GM15510 (cell line): Measurements from ENCODE around the gene GPC6.

Experiments used
- POLR2A ChIP-seq: IDR thresholded peaks from 3 replicates; pipeline ENCODE4 v1.6.1; 2011; ENCODE audit warnings: borderline replicate concordance; ENCODE audit not compliant: insufficient read length; ENCODE audit errors: extremely low read depth

Gene GPC6

DNA sequence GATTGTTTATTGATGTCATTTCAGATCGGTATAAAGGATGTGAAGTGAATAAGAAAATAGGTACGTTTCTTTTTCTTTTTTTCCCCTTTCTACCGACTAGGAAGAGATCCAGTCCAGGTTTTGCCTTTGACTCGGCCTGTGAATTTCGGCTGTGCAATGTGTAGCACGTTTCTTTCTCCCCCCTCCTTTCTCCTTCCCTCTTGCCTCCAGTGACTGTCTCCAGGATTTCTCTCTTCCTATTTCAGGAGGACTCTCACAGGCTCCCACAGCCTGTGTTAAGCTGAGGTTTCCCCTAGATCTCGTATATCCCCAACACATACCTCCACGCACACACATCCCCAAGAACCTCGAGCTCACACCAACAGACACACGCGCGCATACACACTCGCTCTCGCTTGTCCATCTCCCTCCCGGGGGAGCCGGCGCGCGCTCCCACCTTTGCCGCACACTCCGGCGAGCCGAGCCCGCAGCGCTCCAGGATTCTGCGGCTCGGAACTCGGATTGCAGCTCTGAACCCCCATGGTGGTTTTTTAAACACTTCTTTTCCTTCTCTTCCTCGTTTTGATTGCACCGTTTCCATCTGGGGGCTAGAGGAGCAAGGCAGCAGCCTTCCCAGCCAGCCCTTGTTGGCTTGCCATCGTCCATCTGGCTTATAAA is at the start of gene GPC6:
Gene GPC6, plus strand, starts transcription at position 185 of the 657 bp plus-strand sequence.
- TF ChIP-seq POLR2A: no peak

DNA sequence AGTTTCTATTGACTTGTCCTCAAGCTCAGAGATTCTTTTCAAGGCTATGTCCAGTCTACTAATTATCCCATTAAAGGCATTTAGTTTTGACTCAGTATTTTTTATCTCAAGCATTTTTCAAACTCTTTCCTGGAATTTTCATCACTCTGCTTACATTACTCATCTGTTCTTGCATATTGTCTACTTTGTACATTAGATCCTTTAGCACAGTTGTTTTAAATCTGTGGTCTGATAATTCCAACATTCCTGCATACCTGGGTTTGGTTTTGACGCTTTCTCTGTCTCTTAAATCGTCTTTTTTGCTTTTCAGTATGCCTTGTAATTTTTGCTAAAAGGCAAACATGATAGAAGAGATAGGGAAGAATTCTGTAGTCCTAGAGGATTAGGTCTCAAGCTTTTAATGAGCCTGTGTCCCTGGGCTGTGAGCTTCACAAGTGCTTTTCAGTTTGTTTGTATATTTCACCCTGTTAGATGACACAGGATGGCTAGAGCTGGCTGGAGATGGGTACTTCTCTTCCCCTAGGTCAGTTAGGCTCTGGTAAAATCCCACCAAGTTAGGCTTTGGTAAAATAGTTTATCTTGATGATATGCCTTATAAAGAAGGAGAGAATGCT is 46.1 kb upstream of the GPC6 start:
- no peak for TF ChIP-seq POLR2A

DNA sequence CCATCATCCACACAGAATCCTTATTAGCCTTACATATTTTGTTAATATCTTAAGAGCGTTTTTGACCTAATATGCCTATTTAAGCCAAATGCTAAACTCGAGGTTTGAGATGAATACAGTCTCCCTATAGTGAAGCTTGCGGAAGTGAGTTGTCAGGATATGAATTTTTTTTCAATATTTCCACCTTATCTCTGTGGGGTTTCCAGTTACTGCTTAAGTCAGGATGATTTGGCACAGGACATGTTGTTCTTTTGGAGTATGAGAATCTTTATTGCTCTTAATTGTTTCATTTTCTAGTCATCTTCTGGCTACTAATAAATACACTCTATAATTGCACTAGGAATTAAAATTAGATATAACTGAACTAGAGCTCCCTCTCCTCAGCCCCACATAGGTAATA is 44.2 kb upstream of the GPC6 start:
- no peak for TF ChIP-seq POLR2A

DNA sequence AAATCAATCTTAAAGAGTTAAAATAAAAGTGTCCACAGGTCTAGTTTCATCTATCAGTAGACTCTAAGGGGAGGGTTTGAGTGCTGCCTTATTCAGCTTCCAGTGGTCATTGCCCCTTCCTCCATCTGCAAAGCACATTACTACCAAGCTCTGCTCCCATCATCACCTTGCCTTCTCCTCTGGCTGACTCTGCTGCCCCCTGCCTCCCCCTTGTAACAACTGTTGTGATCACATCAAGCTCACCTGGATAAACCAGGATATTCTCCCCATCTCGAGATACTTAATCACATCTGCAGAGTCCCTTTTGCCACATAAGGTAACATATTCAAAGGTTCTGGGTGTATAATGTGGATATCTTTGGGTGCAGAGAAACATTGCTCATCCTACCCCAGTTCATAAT is 43.3 kb upstream of the GPC6 start:
- no peak for TF ChIP-seq POLR2A

DNA sequence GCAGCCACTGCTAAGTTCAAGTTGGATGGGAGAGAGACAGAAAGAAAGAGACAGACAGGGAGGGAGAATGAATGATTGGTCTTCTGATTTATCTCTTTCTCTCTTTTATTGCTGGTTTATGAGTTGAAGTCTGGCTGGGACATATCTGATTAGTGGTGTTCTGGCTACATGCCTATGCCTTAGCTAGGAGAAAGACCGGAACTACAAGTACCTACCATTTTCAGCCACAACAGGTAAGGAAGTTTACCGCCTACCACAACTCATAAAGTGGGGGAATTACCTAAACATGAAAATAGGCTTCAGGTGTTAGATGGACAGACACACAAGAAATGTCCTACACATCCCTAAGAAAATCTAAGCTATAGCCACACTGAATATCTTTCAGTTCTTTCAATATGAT is 36.6 kb upstream of the GPC6 start:
- TF ChIP-seq POLR2A: no peak

DNA sequence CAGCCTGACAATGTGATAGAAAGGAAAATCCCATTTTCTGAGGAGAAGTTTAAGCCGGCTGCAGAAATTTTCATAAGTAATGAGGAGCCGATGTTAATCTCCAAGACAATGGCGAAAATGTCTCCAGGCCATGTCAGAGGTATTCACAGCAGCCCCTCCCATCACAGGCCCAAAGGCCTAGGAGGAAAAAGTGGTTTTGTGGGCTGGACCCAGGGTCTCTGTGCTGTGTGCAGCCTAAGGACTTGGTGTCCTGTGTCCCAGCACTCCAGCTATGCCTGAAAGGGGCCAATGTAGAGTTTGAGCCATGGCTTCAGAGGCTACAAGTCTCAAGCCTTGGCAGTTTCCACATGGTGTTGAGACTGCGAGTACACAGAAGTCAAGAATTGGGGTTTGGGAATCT is 32.9 kb upstream of the GPC6 start:
- no peak for TF ChIP-seq POLR2A

DNA sequence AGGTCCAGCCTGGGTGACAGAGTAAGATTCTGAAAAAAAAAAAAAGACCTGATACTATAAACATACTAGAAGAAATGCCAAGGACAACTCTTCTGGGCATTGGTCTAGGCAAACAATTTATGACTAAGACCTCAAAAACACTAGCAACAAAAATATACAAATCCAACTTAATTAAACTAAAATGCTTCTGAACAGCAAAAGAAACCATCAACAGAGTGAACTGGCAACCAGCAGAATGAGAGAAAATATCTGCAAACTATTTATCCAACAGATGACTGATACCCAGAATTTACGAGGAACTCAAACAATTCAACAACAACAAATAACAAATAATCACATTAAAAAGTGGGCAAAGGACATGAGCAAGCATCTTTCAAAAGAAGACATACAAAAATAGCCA is 26.8 kb upstream of the GPC6 start:
- TF ChIP-seq POLR2A: no peak

DNA sequence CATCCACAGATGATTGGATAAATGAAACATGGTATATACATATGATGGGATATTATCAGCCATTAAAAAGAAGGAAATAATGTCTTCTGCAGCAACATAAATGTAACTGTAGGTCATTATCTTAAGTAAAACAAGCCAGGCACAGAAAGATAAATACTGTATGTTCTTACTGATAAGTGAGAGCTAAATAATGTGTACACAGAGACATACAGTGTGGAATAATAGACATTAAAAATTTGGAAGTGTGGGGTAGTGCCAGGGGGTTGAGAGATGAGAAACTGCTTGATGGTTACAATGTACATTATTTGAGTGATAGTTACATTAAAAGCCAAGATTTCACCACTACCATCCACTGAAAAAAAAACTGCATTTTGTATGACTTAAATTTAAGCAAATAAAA is 26.0 kb upstream of the GPC6 start:
- no peak for TF ChIP-seq POLR2A

DNA sequence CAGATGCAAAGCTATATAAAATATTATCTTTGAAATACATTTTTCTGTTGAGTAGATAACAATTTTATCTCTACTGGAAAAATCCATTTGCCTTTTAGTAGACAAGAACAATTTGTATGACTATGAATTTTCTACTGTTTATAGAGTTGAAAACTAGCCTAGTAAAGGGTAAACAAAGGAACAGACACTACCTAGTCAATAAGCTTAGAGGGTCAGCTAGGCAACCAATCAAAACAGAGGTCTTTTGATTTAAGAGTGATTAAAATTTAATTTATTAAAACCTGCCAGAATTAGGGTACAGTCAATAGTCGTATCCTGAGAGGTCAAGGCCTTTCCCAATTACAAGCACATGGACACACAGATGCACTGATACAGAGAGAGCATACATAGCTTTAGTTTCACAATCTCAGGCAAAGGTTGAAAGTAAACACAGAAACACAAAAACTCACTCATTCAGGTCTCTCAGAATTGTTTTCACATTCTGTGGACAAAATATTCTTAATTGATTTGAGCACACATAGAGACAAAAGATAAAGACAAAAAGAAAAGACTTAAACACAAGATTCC is 24.5 kb upstream of the GPC6 start:
- no peak for TF ChIP-seq POLR2A

DNA sequence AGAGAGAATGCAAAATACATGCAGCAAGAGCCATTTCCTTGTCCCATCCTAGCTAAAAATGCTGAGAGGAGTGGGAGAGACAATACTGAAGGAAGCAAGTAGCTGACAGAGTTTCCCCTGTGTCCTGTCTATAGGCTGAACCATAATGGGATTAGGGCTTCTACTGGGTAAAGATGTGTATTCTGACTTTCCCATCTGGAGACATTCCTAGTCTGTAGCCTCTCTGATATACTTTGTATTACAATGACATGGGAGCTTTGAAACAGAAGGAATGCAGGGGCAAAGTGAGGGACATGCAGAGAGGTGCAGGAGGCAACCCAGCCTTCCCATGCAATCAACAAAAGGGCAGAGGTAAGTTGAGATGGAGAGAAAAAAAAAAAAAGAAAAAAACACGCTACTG is 10.5 kb upstream of the GPC6 start:
- TF ChIP-seq POLR2A: no peak

DNA sequence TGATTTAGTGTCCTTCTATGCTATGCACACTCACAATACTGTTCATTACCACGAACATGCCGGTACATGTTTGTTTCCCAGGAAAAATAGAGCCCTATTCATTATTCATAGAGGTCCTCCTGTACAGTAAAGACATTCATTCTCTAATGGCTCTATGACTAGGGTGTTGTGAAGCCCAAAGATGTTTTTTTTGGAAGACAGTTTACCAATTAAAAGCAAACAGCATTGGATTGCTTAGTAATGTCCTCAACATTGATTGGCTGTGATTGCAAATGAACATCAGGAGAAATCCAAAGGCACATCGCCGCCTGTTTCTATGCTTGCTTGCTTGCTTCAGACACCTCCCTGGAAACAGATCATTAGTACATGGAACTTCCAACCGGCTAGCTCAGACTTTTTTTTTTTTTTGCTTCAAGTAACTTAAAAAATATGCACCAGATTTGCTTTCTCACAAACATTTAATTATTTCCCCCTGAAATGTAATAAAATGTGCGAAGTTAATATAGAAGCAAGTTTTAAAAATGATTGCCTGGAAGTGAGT is 8.8 kb upstream of the GPC6 start:
- TF ChIP-seq POLR2A: no peak

DNA sequence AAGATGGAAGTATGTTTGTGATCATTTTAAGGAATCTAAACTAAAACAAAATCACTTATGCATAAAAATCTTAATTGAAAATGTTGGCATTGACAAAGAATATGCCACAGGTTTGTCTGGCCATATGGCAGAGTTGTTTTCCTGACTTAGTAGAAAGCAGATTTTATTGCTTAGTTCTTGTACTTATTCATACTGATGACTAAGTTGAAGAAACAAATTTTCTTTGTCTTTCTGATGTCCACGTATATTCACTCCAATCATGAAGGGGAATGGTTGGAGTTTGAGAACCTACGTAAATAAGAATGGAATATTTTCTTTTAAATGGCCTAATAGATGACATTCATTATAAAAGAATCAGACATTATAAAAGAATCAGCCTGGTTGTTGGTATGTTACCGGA is 8.0 kb upstream of the GPC6 start:
- TF ChIP-seq POLR2A: no peak

DNA sequence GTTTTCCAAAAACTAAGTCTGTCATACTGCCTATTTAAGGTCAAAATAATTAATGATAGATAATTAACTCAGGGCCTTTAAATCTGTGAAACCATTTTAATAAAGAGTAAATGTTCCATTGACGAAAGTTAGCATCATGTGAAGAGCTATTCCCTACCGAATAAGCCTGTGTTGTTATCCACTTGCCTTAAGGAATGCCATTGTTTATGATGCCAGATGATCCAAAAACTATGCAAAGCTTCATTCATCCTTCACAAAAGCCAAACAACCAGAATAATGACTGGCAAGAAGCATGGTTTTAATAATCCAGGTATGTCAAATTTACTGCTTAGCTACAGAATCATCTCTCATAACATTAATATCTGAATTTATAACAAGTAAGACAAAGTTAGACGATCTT is 6.5 kb upstream of the GPC6 start:
- TF ChIP-seq POLR2A: no peak

DNA sequence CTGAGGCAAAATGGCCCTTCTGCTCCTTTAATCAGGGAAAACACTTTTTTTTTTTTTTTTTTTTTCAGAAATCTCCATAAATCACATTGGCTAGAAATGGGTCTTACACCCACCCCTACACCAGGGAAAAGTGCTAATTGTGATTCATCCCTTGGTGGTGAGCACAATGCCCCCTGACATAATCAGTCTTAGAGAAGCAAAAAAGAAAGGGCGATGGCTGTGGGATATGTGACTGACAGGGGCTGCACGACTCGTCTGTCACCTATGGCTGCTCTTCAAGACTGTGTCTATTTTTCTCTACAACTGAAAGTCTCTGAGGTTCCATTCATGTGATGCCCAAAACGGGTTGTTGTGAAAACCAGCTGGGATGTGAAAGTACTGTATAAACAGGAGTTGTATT is 3.6 kb upstream of the GPC6 start:
- TF ChIP-seq POLR2A: no peak

DNA sequence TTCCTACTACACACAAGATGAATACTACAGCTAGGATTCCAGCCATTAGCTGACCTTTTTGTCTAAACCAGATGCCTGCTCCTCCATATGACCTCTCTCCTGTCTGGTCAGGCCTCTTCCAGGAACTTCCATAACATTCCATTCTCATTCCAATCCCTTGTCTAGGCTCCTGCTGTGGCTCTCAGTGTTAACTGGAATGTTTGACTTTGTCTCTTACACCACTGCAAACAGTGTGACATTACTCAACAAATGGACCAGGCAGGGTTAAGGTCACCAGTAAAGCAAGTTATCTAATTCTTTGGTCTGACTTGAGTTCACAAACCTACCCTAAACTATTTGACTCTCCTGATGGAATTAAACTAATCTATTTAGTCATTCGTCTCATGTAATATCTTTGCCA is 2.1 kb upstream of the GPC6 start:
- TF ChIP-seq POLR2A: no peak

DNA sequence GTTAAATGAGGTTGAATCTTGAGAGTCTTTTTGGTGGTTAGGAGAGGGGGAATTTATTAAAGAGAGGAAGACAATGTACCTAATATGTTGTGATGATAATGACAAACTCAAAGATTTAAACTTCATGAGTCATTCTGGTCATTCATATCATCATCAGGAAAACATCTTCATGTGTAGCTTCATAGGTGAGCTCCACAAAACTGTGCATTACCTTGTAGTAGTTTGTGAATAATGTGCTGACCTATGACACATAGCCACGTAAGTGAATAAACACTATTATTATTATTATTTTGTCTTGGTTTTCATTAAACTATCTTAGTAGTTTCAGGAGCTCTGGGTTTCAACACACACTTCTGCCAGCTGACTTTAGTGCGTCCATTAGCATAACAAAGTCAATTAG is 997 bp upstream of the GPC6 start:
- TF ChIP-seq POLR2A: no peak
